ENCODE data around the gene HPCA. TPM values are rescaled to one million over a fixed set of nuclear protein-coding genes. Genes with fewer than 3 reads are reported as not detected.

Gene HPCA
- total RNA-seq, 2 donors from 2014 or later = 0.36 TPM; not detected in 1

- ATAC-seq (replicated peaks in 1 of 2) (peak; percentile 88 to 89), DNase-seq (peak; percentile 74 to 83)
- peaks cover 43% of the 10 kb centered on the region for H3K27me3 Mint-ChIP-seq (ENCODE audit: low read depth)
- no peaks in the 10 kb centered on the region for H3K36me3 Mint-ChIP-seq (ENCODE audit: insufficient read depth in 2 of 2)
- no peak overlapping the region for H3K4me3 Mint-ChIP-seq
- H3K4me1 Mint-ChIP-seq (ENCODE audit: low read depth) = peaks cover 5% of the 10 kb centered on the region
- no peak overlapping the region for H3K27ac Mint-ChIP-seq
- no peaks in the 10 kb centered on the region for H3K9me3 Mint-ChIP-seq
Observed at GRCh38 chr1:32876341-32877210, 9.7 kb upstream of the HPCA start.

GRCh38 chr1:32877211-32878110 is 8.8 kb upstream of the HPCA start:
- ATAC-seq (replicated peaks in 1 of 2) = no peak
- H3K27ac Mint-ChIP-seq = no peak overlapping the region
- H3K27me3 Mint-ChIP-seq (ENCODE audit: low read depth) = peaks cover 38% of the 10 kb centered on the region

GRCh38 chr1:32878183-32878582 is 8.1 kb upstream of the HPCA start:
- Mint-ChIP-seq H3K27me3 (ENCODE audit: low read depth) (peaks cover 34% of the 10 kb centered on the region), H3K27ac (no peak overlapping the region), H3K4me1 (ENCODE audit: low read depth) (peaks cover 5% of the 10 kb centered on the region), H3K9me3 (no peaks in the 10 kb centered on the region), H3K4me3 (no peak overlapping the region), H3K36me3 (ENCODE audit: insufficient read depth in 2 of 2) (no peaks in the 10 kb centered on the region)
- no peak for DNase-seq
- no peak for ATAC-seq (replicated peaks in 1 of 2)

More at GRCh38 chr1:32877211-32878110, 8.8 kb upstream of the HPCA start:
- DNase-seq = no peak
- no peaks in the 10 kb centered on the region for H3K36me3 Mint-ChIP-seq (ENCODE audit: insufficient read depth in 2 of 2)
- H3K4me1 Mint-ChIP-seq (ENCODE audit: low read depth) = peaks cover 5% of the 10 kb centered on the region
- no peaks in the 10 kb centered on the region for H3K9me3 Mint-ChIP-seq
- H3K4me3 Mint-ChIP-seq = no peak overlapping the region

DNA sequence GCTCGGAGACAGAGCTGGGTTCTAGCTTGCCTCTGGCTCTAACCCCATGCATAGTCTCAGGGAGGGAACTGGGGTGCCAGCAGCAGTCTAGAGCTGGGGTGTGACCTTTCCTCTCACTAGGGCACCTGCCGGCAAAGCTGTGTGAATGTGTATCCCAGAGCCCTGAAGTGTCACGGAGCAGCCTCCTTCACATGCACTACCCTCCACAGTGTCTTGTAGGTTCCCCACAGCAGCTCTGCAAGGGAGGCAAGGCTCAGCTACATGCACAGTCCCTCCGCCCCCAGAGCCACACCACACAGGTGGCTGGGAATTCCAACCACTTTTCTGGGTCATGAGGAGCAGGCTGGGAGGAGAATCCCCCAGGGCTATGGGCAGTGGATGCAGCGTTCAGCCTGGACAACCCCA is 7.7 kb upstream of the HPCA start:
- no peaks in the 10 kb centered on the region for H3K9me3 Mint-ChIP-seq
- ATAC-seq (replicated peaks in 1 of 2) (no peak), DNase-seq (no peak)
- H3K4me1 Mint-ChIP-seq (ENCODE audit: low read depth) = peaks cover 5% of the 10 kb centered on the region
- no peak overlapping the region for H3K27ac Mint-ChIP-seq
- H3K36me3 Mint-ChIP-seq (ENCODE audit: insufficient read depth in 2 of 2) = no peaks in the 10 kb centered on the region
- H3K4me3 Mint-ChIP-seq = no peak overlapping the region
- H3K27me3 Mint-ChIP-seq (ENCODE audit: low read depth) = peaks cover 38% of the 10 kb centered on the region

- H3K27ac Mint-ChIP-seq = no peak overlapping the region
- H3K9me3 Mint-ChIP-seq = no peaks in the 10 kb centered on the region
- no peaks in the 10 kb centered on the region for H3K36me3 Mint-ChIP-seq (ENCODE audit: insufficient read depth in 2 of 2)
- no peak overlapping the region for H3K4me3 Mint-ChIP-seq
- ATAC-seq (replicated peaks in 1 of 2) = no peak
- H3K4me1 Mint-ChIP-seq (ENCODE audit: low read depth) = no peaks in the 10 kb centered on the region
- H3K27me3 Mint-ChIP-seq (ENCODE audit: low read depth) = peaks cover 43% of the 10 kb centered on the region
- DNase-seq = no peak
Observed at GRCh38 chr1:32881291-32881690, 5.0 kb upstream of the HPCA start.

DNA sequence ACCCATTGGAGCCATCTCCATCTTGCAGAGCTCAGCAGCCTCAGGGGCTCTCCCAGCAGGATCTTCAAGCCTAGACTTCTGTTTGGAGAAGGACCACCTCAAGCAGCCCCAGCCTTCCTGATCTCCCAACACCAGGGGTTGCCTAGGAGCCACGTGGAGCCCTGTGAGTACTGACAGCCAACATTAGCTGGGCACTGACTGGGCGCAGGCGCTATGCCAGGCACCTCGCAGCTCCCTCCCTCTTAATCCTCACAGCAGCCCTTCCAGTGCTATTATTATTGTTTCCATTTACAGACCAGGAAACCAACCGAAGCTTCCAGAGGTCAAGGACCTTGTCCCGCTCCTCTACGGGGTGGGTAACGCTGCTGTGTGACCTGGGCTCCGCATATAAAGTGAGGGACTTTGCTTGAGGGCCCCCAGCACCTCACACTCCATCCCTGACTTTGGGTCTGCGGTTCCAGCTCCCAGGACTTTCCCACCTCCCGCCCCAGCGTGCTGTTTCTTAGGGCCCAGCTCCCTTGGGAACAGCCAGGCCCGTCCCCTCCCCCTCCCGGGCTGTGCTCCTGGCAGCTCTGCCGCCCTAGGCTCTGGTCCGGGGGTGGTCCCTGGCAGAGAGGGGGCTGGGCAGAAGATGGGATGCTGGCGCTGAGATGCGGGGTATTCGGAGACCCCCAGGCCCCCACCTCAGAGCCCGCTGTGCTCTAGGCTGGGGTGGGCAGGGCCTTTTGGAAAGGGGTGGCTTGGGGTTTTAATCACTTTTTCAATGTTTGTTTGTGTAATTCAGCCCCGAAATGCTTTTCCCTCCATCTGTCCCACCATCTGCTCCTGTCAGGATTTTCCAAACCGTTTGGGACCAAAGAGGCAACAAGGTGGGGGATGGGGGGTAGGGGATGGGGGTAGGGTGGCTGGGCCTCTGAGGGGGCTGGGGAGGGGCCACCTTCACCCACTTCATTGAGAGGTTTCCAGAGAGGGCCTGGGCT is 4.1 kb upstream of the HPCA start:
- H3K27me3 Mint-ChIP-seq (ENCODE audit: low read depth) = peaks cover 48% of the 10 kb centered on the region
- no peaks in the 10 kb centered on the region for H3K9me3 Mint-ChIP-seq
- ATAC-seq (replicated peaks in 1 of 2) = no peak
- DNase-seq = no peak
- H3K27ac Mint-ChIP-seq = no peak overlapping the region
- no peaks in the 10 kb centered on the region for H3K36me3 Mint-ChIP-seq (ENCODE audit: insufficient read depth in 2 of 2)
- H3K4me1 Mint-ChIP-seq (ENCODE audit: low read depth) = peaks cover 5% of the 10 kb centered on the region
- H3K4me3 Mint-ChIP-seq = no peak overlapping the region

- Mint-ChIP-seq H3K4me1 (ENCODE audit: low read depth) (peaks cover 6% of the 10 kb centered on the region), H3K27me3 (ENCODE audit: low read depth) (peaks cover 59% of the 10 kb centered on the region), H3K36me3 (ENCODE audit: insufficient read depth in 2 of 2) (no peaks in the 10 kb centered on the region), H3K9me3 (no peaks in the 10 kb centered on the region), H3K27ac (no peak overlapping the region), H3K4me3 (no peak overlapping the region)
- ATAC-seq (replicated peaks in 1 of 2) (no peak), DNase-seq (no peak)
Observed at GRCh38 chr1:32883338-32884031, 2.8 kb upstream of the HPCA start.

DNA sequence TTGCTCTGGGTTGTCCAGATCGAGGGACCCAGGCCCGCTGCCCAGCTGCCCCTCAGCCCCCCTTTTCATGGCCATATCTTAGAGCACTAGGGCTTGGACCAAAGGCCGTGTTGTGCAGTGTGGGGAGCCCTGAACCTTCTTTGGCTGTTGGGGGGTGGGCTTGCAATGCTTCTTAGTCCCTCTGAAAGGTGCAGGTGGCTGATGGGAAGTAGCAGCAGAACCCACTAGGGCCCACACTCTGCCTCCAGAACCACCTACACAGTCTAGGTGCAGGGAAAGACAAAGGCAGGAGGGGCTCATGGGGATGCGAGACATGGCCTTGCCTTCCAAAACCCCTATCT is 2.3 kb upstream of the HPCA start:
- DNase-seq = no peak
- H3K27me3 Mint-ChIP-seq (ENCODE audit: low read depth) = peaks cover 61% of the 10 kb centered on the region
- peaks cover 6% of the 10 kb centered on the region for H3K4me1 Mint-ChIP-seq (ENCODE audit: low read depth)
- no peak for ATAC-seq (replicated peaks in 1 of 2)
- H3K9me3 Mint-ChIP-seq = no peaks in the 10 kb centered on the region
- H3K36me3 Mint-ChIP-seq (ENCODE audit: insufficient read depth in 2 of 2) = no peaks in the 10 kb centered on the region
- H3K4me3 Mint-ChIP-seq = no peak overlapping the region
- H3K27ac Mint-ChIP-seq = no peak overlapping the region

DNA sequence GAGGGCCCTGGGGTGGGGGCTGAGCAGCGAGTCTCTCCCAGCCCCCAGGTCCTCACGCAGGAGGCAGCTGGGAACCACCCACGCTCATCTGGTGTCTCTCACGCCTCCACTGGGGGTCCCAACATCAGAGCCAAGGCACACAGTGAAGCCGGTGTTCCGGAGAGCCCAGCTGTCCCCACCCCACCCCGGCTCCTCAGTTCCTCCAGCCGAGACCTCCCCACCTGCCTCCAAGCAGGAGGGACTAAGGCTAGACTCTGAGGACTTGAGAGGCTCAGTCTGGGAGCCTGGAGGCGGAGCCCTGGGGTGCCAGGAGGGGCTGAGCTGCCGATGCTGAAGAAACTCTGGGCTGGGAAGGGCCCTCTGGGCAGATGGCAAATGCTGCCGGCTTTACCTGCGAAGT is 1.6 kb upstream of the HPCA start:
- Mint-ChIP-seq H3K27ac (no peak overlapping the region), H3K36me3 (ENCODE audit: insufficient read depth in 2 of 2) (no peaks in the 10 kb centered on the region), H3K27me3 (ENCODE audit: low read depth) (peaks cover 68% of the 10 kb centered on the region), H3K9me3 (no peaks in the 10 kb centered on the region), H3K4me3 (no peak overlapping the region), H3K4me1 (ENCODE audit: low read depth) (peaks cover 6% of the 10 kb centered on the region)
- DNase-seq = no peak
- ATAC-seq (replicated peaks in 1 of 2) = no peak

DNA sequence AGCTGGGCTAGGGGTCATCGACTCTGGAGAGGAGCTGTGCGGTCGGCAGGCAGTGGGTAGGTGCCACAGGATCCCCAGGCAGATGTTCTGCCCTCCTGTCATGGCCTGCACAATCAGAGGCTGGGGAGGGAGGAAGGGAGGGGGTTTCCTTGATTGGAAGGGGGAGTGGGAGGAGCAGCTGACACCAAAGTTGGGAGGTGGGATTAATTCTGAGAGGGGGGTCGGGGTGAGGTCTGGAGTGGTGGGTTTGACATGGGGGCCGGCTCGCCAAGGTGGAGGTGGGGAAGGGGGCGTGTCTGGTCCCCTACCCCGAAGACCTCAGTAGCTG is 651 bp upstream of the HPCA start:
- no peak overlapping the region for H3K27ac Mint-ChIP-seq
- H3K36me3 Mint-ChIP-seq (ENCODE audit: insufficient read depth in 2 of 2) = no peaks in the 10 kb centered on the region
- peak overlapping the region; percentile 11 to 56 for H3K4me3 Mint-ChIP-seq
- H3K27me3 Mint-ChIP-seq (ENCODE audit: low read depth) = peaks cover 74% of the 10 kb centered on the region
- H3K9me3 Mint-ChIP-seq = no peaks in the 10 kb centered on the region
- no peak for ATAC-seq (replicated peaks in 1 of 2)
- DNase-seq = no peak
- peaks cover 6% of the 10 kb centered on the region for H3K4me1 Mint-ChIP-seq (ENCODE audit: low read depth)

DNA sequence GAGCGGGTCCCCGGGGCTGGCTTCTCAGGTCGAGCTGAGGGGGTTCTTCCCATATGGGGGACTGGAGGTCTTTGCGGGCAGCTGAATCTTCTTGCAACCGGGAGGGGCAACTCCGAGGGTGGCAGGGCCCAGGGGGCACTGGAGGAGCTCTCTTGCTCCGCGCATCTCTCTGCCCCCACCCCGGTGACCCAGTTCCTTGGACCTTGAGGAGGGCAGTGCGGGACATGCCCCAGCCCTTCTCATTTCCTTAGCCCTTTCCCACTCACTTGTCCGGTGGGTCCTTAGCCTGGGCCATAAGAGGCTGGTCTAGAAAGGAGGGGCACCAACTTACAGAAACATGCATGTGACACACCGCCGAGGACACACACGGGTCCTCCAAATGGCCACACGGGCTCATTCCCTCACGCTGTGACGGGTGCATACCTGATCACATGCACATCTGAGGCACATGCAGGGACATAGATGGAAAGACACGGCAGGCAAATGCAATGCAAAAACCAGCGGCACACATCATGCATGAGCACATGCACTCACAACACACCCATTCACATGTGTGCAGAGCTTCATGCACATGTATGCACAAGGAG is 630 bp downstream of the HPCA start:
- Mint-ChIP-seq H3K36me3 (ENCODE audit: insufficient read depth in 2 of 2) (no peaks in the 10 kb centered on the region), H3K4me1 (ENCODE audit: low read depth) (peaks cover 8% of the 10 kb centered on the region), H3K9me3 (no peaks in the 10 kb centered on the region), H3K27ac (no peak overlapping the region), H3K4me3 (peak overlapping the region in 1 of 2 donors; percentile 39), H3K27me3 (ENCODE audit: low read depth) (peaks cover 74% of the 10 kb centered on the region)
- ATAC-seq (replicated peaks in 1 of 2) (no peak), DNase-seq (no peak)

DNA sequence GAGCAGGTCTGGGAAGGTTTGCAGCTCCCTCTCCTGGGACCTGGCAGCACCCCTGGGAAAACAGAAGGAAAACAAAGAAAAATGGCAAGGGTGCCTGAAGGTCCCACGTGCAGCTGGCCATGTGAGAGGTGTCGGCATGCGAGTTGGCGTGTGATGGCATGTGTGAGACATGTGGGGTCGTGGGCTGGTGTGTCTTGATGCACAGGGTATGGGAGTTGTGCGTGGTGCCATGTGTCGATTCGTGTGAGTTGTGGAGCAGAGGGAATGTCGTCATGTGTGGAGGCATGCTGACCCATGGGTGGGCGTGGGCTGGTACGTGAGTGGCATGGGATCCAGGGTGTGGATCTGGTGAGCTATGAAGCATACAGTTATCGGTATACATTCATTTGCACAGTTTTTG is 1.3 kb downstream of the HPCA start:
- H3K4me3 Mint-ChIP-seq = no peak overlapping the region
- H3K36me3 Mint-ChIP-seq (ENCODE audit: insufficient read depth in 2 of 2) = no peaks in the 10 kb centered on the region
- DNase-seq (no peak), ATAC-seq (replicated peaks in 1 of 2) (no peak)
- peaks cover 81% of the 10 kb centered on the region for H3K27me3 Mint-ChIP-seq (ENCODE audit: low read depth)
- peaks cover 15% of the 10 kb centered on the region for H3K4me1 Mint-ChIP-seq (ENCODE audit: low read depth)
- no peaks in the 10 kb centered on the region for H3K9me3 Mint-ChIP-seq
- H3K27ac Mint-ChIP-seq = no peak overlapping the region

Measured in activated T-cell treated with anti-CD3 and anti-CD28 coated beads, Interleukin-2, amount 50 U/mL, for 72 hours (primary cell).